ENCODE results near the gene TMEM222. TPM values are rescaled to one million over a fixed set of nuclear protein-coding genes. Genes with fewer than 3 reads are reported as not detected.

TMEM222 gene
- total and polyA plus RNA-seq, 10 of the 15 experiments (the other 5 are each of a cell fraction or from before 2014, with no cell fraction given), result 3.8 to 43.5 (median 35.4) TPM

DNA sequence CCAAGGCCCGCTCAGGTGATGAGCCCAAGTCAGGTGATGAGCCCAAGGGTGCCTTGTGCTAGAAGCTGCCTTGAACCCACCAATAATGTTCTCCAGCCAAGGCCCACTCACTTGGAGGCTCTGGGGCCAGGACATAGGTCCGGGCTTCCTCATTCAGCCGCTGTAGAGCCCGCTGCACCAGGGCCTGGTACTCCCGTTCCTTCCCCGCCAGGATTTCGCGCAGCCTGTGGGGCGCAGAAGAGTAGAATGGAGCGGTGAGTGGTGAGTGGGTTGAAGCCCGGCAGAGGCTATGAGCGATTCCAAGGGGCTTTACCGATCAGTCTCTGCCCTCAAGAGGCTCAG, 34.3 kb downstream of the TMEM222 start:
- ChIA-PET CTCF (interaction anchor here (0.7 to 8.7 kb wide), 8 partner anchors 9 to 58 kb away, joined by 3 to 126 read pairs (median 11); partner anchors contain the start of genes GPR3, MAP3K6 and SYTL1), SMC1A (ENCODE audit: uncharacterized antibody, unreplicated experiment) (interaction anchor here (1.3 to 2.0 kb wide), 4 partner anchors 9 to 35 kb away, joined by 3 to 5 read pairs (median 4); no protein-coding TSS in a partner anchor), POLR2A (no interaction called here), RAD21 (ENCODE audit: unreplicated experiment) (interaction anchor here (1.1 to 3.1 kb wide), 4 partner anchors 31 to 257 kb away, joined by 3 to 16 read pairs (median 6); partner anchors contain the start of gene GPR3)
- WGBS (ENCODE audit: insufficient coverage, insufficient replicate concordance, low lambda C conversion rate, missing lambda C conversion rate), result 39% methylated on average over 13 of the region's 13 CpGs
- Histone ChIP-seq H3K79me2 (ENCODE audit: control insufficient read depth, insufficient read depth, low read length) (no peaks in the 10 kb centered on the region), H3K27me3 (replicated peaks in 1 of 2; ENCODE audit: control insufficient read depth in 2 of 2, insufficient read depth in 2 of 2, low read length in 1 of 2) (no peaks in the 10 kb centered on the region; a peak in 1 of 4 replicates), H3K9ac (ENCODE audit: control insufficient read depth, insufficient read depth, low read length) (no peak overlapping the region), H3K9me3 (replicated peaks; ENCODE audit: control insufficient read depth, insufficient read depth, low read length) (no peaks in the 10 kb centered on the region), H3K27ac (ENCODE audit: control insufficient read depth, insufficient read depth) (no peak overlapping the region), H4K20me1 (ENCODE audit: control insufficient read depth, insufficient read depth) (no peaks in the 10 kb centered on the region), H3K4me3 (no peak overlapping the region), H3K4me2 (ENCODE audit: control insufficient read depth, insufficient read depth) (no peak overlapping the region), H3K36me3 (ENCODE audit: control insufficient read depth in 2 of 2, insufficient read depth in 2 of 2, low read length in 1 of 2) (no peaks in the 10 kb centered on the region), H3K4me1 (ENCODE audit: control insufficient read depth, insufficient read depth, low read length) (peaks cover 13% of the 10 kb centered on the region), H2AFZ (ENCODE audit: control insufficient read depth, low read depth, low read length) (no peak overlapping the region)
- BruUV-seq (replicated peaks), result no TSS peak
- DNase-seq (ENCODE audit: low read depth, low spot score), result no peak
- no peak for ATAC-seq
- intact Hi-C loops (cut with micrococcal nuclease; ENCODE audit: unreplicated experiment), result no loop called here
- no peak for FAIRE-seq
- TF ChIP-seq ATF7 (IDR thresholded peaks at IDR 0.05; ENCODE audit: low read depth) (no peak), JUNB (IDR thresholded peaks at IDR 0.05) (no peak), PAX8 (IDR thresholded peaks at IDR 0.05) (no peak), ESRRA (IDR thresholded peaks at IDR 0.05; ENCODE audit: low read length) (no peak), IRF5 (IDR thresholded peaks at IDR 0.05; ENCODE audit: borderline replicate concordance) (no peak), SMC3 (IDR thresholded peaks at IDR 0.05; ENCODE audit: borderline replicate concordance, low read length) (no peak), STAT3 (IDR thresholded peaks at IDR 0.05; ENCODE audit: low read depth, low read length) (no peak), ZNF687 (IDR thresholded peaks at IDR 0.05) (no peak), RELA (IDR thresholded peaks at IDR 0.05; ENCODE audit: borderline replicate concordance, partially characterized antibody) (no peak), SPI1 (IDR thresholded peaks at IDR 0.05; ENCODE audit: borderline replicate concordance, insufficient read depth, low read depth, low read length) (no peak)
- TF ChIP-seq, protein P1, sequence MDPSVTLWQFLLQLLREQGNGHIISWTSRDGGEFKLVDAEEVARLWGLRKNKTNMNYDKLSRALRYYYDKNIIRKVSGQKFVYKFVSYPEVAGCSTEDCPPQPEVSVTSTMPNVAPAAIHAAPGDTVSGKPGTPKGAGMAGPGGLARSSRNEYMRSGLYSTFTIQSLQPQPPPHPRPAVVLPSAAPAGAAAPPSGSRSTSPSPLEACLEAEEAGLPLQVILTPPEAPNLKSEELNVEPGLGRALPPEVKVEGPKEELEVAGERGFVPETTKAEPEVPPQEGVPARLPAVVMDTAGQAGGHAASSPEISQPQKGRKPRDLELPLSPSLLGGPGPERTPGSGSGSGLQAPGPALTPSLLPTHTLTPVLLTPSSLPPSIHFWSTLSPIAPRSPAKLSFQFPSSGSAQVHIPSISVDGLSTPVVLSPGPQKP (IDR thresholded peaks at IDR 0.05; ENCODE audit: low read depth, low read length), result no peak
- in situ Hi-C loops (cut with MboI), result no loop called here

All from GM12878 (cell line).